Thyroid gland (tissue), 4 donors: ENCODE results near the gene PSMD5. TPM values are rescaled to one million over a fixed set of nuclear protein-coding genes. Genes with fewer than 3 reads are reported as not detected.

Experiments used
- DNase-seq, 2 donors: peaks; one replicate each; pipeline ENCODE4 v3.0.0-alpha.2; 2019
- H3K27ac ChIP-seq, 3 donors: fragments of 200-600 bp; sonication (generic); 1 replicate in 2 of 3; 2 replicates in 1 of 3; pipeline ENCODE4 v1.5.1; 2016 to 2019; ENCODE audit warnings: mild to moderate bottlenecking in 1 of 3, moderate library complexity in 1 of 3
- H3K27me3 ChIP-seq: fragments of 200-600 bp; sonication (generic); one replicate; pipeline ENCODE4 v1.5.1; 2019
- H3K36me3 ChIP-seq, 2 donors: fragments of 200-600 bp; sonication (generic); one replicate each; pipeline ENCODE4 v1.5.1; 2016 to 2019
- H3K4me1 ChIP-seq, 2 donors: fragments of 200-600 bp; sonication (generic); one replicate each; pipeline ENCODE4 v1.5.1; 2017 to 2019
- H3K4me3 ChIP-seq, 3 donors: fragments of 200-600 bp; sonication (generic); replicated peaks in 1 of 3; 1 replicate in 2 of 3; 2 replicates in 1 of 3; pipeline ENCODE4 v1.5.1; 2016; ENCODE audit warnings: mild to moderate bottlenecking in 1 of 3
- H3K9me3 ChIP-seq: fragments of 200-600 bp; sonication (generic); one replicate; pipeline ENCODE4 v1.5.1; 2017
- CTCF ChIP-seq, 6 experiments: fragments of 200-600 bp in 3 of 6; fragments of 450-650 bp in 3 of 6; sonication (generic) in 3 of 6; IDR thresholded peaks; one replicate each; pipeline ENCODE4 v1.5.1; 2016 to 2019; ENCODE audit warnings: antibody characterized with exemption in 6 of 6, mild to moderate bottlenecking in 2 of 6, inconsistent platforms in 1 of 6, moderate library complexity in 1 of 6
- POLR2A ChIP-seq, 2 donors: fragments of 450-650 bp; IDR thresholded peaks; one replicate each; pipeline ENCODE4 v1.6.1; 2017; ENCODE audit warnings: antibody characterized with exemption in 2 of 2, mild to moderate bottlenecking in 2 of 2, moderate library complexity in 1 of 2
- WGBS, 2 donors: methylation state at CpG; one replicate each; pipeline ENCODE4 v1.1.5; 2017; 5-methylcytosine and 5-hydroxymethylcytosine counted together
- intact Hi-C: fragments of 100-400 bp; cut with DNase I; formaldehyde crosslinking; loops from one replicate; pipeline ENCODE4 v1.15.1; 2023
- total RNA-seq, 4 donors: library from RNA; depleted of rRNA; stranded (reverse); fragments of >200 nt; gene quantifications; one replicate each; pipeline ENCODE4 v1.2.3, GENCODE V29; 2016

Gene PSMD5
- total RNA-seq, 4 donors from 2014 or later, result 34.8 to 38.6 (median 36.5) TPM

GRCh38 chr9:120867676-120868338, 25.1 kb upstream of the PSMD5 start:
- H3K27ac ChIP-seq, result no peak overlapping the region
- DNase-seq, result no peak
- no peaks in the 10 kb centered on the region for H3K36me3 ChIP-seq
- intact Hi-C loops, result no loop called here
- peaks cover 0 to 7% of the 10 kb centered on the region in 2 donors for H3K4me1 ChIP-seq
- 92 to 95% methylated on average over 12 to 15 of the region's 15 CpGs for WGBS, 2 donors
- no peak for TF ChIP-seq POLR2A (IDR thresholded peaks at IDR 0.05)
- TF ChIP-seq CTCF (IDR thresholded peaks at IDR 0.05), result no peak
- no peaks in the 10 kb centered on the region for H3K9me3 ChIP-seq
- no peaks in the 10 kb centered on the region for H3K27me3 ChIP-seq
- peak overlapping the region in 1 of 3 donors; percentile 38 for H3K4me3 ChIP-seq

- TF ChIP-seq CTCF (IDR thresholded peaks at IDR 0.05), result no peak
- TF ChIP-seq POLR2A (IDR thresholded peaks at IDR 0.05), result no peak
- H3K27ac ChIP-seq, result no peak overlapping the region
Measured at GRCh38 chr9:120866651-120867050, 23.9 kb upstream of the PSMD5 start.

GRCh38 chr9:120865809-120866208, 23.1 kb upstream of the PSMD5 start:
- no peak for DNase-seq
- TF ChIP-seq POLR2A (IDR thresholded peaks at IDR 0.05) (no peak), CTCF (IDR thresholded peaks at IDR 0.05) (no peak)
- Histone ChIP-seq H3K27me3 (no peaks in the 10 kb centered on the region), H3K4me3 (no peak overlapping the region), H3K27ac (no peak overlapping the region), H3K36me3 (no peaks in the 10 kb centered on the region), H3K4me1 (peaks cover 0 to 7% of the 10 kb centered on the region in 2 donors), H3K9me3 (no peaks in the 10 kb centered on the region)
- 45 to 50% methylated on average over 5 of the region's 5 CpGs for WGBS, 2 donors
- intact Hi-C loops, result no loop called here

More at GRCh38 chr9:120866651-120867050, 23.9 kb upstream of the PSMD5 start:
- 88 to 96% methylated on average over 4 to 6 of the region's 6 CpGs for WGBS, 2 donors
- Histone ChIP-seq H3K36me3 (no peaks in the 10 kb centered on the region), H3K4me1 (peaks cover 0 to 7% of the 10 kb centered on the region in 2 donors), H3K27me3 (no peaks in the 10 kb centered on the region), H3K4me3 (no peak overlapping the region), H3K9me3 (no peaks in the 10 kb centered on the region)
- intact Hi-C loops, result no loop called here
- DNase-seq, result no peak

GRCh38 chr9:120865176-120865575, 22.5 kb upstream of the PSMD5 start:
- Histone ChIP-seq H3K4me3 (no peak overlapping the region), H3K9me3 (no peaks in the 10 kb centered on the region), H3K27me3 (no peaks in the 10 kb centered on the region), H3K36me3 (no peaks in the 10 kb centered on the region), H3K27ac (no peak overlapping the region), H3K4me1 (peaks cover 0 to 7% of the 10 kb centered on the region in 2 donors)
- intact Hi-C loops, result no loop called here
- no peak for DNase-seq
- TF ChIP-seq CTCF (IDR thresholded peaks at IDR 0.05) (no peak), POLR2A (IDR thresholded peaks at IDR 0.05) (no peak)
- WGBS, 2 donors, result 85 to 91% methylated on average over 5 of the region's 5 CpGs

GRCh38 chr9:120864719-120865118, 22.0 kb upstream of the PSMD5 start:
- no peak overlapping the region for H3K27ac ChIP-seq
- TF ChIP-seq POLR2A (IDR thresholded peaks at IDR 0.05) (no peak), CTCF (IDR thresholded peaks at IDR 0.05) (no peak)
- WGBS, 2 donors, result 94 to 96% methylated on average over 5 of the region's 5 CpGs
- no peaks in the 10 kb centered on the region for H3K36me3 ChIP-seq
- H3K4me1 ChIP-seq, result peaks cover 0 to 7% of the 10 kb centered on the region in 2 donors
- no peak overlapping the region for H3K4me3 ChIP-seq
- H3K9me3 ChIP-seq, result no peaks in the 10 kb centered on the region
- intact Hi-C loops, result no loop called here
- H3K27me3 ChIP-seq, result no peaks in the 10 kb centered on the region
- DNase-seq, result no peak
